ENCODE data around the gene GSTM3.

DNA sequence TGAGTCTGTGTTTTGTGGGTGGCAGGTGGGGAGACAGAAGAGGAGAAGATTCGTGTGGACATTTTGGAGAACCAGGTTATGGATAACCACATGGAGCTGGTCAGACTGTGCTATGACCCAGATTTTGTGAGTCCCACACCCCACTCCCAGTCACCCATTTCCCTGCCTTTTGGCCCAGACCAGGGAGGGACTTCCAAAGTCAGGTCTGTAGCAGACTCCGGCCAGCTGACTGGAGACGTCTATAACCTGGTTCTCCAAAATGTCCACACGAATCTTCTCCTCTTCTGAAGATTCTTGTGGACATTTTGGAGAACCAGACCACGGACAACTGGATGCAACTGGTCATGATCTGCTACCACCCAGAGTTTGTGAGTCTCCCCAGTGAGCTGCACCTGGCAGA, 27.2 kb downstream of the GSTM3 start:
- TF ChIP-seq, protein P1, sequence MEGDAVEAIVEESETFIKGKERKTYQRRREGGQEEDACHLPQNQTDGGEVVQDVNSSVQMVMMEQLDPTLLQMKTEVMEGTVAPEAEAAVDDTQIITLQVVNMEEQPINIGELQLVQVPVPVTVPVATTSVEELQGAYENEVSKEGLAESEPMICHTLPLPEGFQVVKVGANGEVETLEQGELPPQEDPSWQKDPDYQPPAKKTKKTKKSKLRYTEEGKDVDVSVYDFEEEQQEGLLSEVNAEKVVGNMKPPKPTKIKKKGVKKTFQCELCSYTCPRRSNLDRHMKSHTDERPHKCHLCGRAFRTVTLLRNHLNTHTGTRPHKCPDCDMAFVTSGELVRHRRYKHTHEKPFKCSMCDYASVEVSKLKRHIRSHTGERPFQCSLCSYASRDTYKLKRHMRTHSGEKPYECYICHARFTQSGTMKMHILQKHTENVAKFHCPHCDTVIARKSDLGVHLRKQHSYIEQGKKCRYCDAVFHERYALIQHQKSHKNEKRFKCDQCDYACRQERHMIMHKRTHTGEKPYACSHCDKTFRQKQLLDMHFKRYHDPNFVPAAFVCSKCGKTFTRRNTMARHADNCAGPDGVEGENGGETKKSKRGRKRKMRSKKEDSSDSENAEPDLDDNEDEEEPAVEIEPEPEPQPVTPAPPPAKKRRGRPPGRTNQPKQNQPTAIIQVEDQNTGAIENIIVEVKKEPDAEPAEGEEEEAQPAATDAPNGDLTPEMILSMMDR (IDR thresholded peaks at IDR 0.05; ENCODE audit: low read length) = no peak
- no peak for TF ChIP-seq EZH2 (optimal IDR thresholded peaks at IDR 0.05; ENCODE audit: low read depth, low read length)

Data from MM.1S (cell line).